Nephron (organoid): ENCODE measurements around the gene TRPC5OS.

Experiments used
- H3K27ac Mint-ChIP-seq, 3 experiments: 2 replicates each; pipeline ENCODE4 v1.8.0; 2020; ENCODE audit warnings: mixed read lengths in 3 of 3, mild to moderate bottlenecking in 2 of 3, moderate library complexity in 1 of 3
- H3K27me3 Mint-ChIP-seq: 2 replicates; pipeline ENCODE4 v1.8.0; 2021; ENCODE audit warnings: low read depth, mild to moderate bottlenecking, moderate library complexity, mixed read lengths
- H3K36me3 Mint-ChIP-seq: 2 replicates; pipeline ENCODE4 v1.8.0; 2020; ENCODE audit warnings: low read depth, mixed read lengths
- H3K4me1 Mint-ChIP-seq: 2 replicates; pipeline ENCODE4 v1.8.0; 2020; ENCODE audit warnings: mixed read lengths
- H3K4me3 Mint-ChIP-seq, 3 experiments: 2 replicates each; pipeline ENCODE4 v1.8.0; 2020; ENCODE audit warnings: mild to moderate bottlenecking in 3 of 3, mixed read lengths in 3 of 3, moderate library complexity in 2 of 3
- H3K9me3 Mint-ChIP-seq: 2 replicates; pipeline ENCODE4 v1.8.0; 2020; ENCODE audit warnings: mixed read lengths
- TF ChIP-seq, protein P1 (sequence below), 3 experiments: fragments of 200-600 bp; sonication (generic); IDR thresholded peaks; one replicate each; pipeline ENCODE4 v1.5.0; 2021; ENCODE audit warnings: antibody characterized with exemption in 3 of 3; ENCODE audit not compliant: unreplicated experiment in 3 of 3

Gene TRPC5OS

DNA sequence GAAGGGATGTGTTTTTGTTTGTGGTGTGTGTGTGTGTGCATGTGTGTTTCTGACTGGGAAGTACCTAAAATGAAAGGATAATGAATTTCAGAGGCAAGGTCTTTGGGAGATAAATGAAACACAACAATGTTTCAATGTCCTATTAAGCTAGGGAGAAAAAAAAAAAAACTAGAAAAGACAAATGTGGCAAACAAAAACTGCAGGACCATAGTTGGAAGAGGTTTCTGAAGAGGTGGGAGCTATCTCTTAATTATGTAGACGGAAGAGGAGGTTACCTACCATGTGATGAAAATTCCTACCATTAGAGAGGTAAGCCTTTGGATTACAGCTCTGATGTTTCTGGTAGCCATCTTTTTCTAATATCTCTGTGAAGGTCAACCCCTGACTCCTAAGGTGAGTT lies at the start of gene TRPC5OS:
Gene TRPC5OS (plus strand): TSS at position 301 of the 400 bp plus-strand sequence. CDS start 25,669 bp downstream, outside the sequence.
- H3K27me3 Mint-ChIP-seq, result no peaks in the 10 kb centered on the region
- no peak within 1 kb of the TSS for H3K4me3 Mint-ChIP-seq
- TF ChIP-seq, protein P1, sequence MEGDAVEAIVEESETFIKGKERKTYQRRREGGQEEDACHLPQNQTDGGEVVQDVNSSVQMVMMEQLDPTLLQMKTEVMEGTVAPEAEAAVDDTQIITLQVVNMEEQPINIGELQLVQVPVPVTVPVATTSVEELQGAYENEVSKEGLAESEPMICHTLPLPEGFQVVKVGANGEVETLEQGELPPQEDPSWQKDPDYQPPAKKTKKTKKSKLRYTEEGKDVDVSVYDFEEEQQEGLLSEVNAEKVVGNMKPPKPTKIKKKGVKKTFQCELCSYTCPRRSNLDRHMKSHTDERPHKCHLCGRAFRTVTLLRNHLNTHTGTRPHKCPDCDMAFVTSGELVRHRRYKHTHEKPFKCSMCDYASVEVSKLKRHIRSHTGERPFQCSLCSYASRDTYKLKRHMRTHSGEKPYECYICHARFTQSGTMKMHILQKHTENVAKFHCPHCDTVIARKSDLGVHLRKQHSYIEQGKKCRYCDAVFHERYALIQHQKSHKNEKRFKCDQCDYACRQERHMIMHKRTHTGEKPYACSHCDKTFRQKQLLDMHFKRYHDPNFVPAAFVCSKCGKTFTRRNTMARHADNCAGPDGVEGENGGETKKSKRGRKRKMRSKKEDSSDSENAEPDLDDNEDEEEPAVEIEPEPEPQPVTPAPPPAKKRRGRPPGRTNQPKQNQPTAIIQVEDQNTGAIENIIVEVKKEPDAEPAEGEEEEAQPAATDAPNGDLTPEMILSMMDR (IDR thresholded peaks at IDR 0.05; ENCODE audit: unreplicated experiment in 3 of 3), result no peak
- no peaks in the 10 kb centered on the region for H3K4me1 Mint-ChIP-seq
- no peaks in the 10 kb centered on the region for H3K36me3 Mint-ChIP-seq
- no peak within 1 kb of the TSS for H3K27ac Mint-ChIP-seq
- peaks cover 4% of the 10 kb centered on the region for H3K9me3 Mint-ChIP-seq

DNA sequence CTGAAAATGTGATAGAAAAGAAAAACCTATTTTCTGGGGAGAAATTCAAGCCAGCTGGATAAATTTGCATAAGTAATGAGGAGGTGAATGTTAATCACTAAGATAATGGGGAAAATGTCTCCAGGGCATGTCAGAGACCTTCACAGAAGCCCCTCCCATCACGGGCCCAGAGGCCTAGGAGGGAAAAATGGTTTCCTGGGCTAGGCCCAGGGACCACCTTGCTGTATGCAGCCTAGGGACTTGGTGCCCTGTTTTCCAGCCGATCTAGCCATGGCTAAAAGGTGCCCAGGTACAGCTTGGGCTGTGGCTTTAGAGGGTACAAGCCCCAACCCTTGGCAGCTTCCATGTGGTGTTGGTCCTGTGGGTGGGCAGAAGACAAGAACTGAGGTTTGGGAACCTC lies 46.6 kb upstream of the TRPC5OS start:
- Mint-ChIP-seq H3K4me3 (no peak overlapping the region), H3K9me3 (peaks cover 8% of the 10 kb centered on the region), H3K4me1 (peaks cover 36% of the 10 kb centered on the region), H3K27ac (no peak overlapping the region), H3K27me3 (no peaks in the 10 kb centered on the region), H3K36me3 (peaks cover 8% of the 10 kb centered on the region)
- TF ChIP-seq, protein P1 (IDR thresholded peaks at IDR 0.05; ENCODE audit: unreplicated experiment in 3 of 3), result no peak

DNA sequence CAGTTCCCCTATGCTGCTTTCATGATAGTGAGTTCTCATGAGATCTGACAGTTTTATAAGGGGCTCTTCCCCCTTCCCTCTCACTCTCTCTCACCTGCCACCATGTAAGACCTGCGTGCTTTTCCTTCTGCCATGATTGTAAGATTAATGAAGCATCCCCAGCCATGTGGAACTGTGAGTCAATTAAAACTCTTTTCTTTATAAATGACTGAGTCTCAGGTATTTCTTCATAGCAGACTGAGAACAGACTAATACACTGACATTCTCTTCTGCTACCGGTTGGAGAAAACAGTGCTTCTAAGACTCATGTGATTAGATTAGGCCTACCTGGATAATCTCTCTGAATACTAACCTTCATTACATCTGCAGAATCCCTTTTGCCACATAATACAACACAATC lies 45.4 kb upstream of the TRPC5OS start:
- Mint-ChIP-seq H3K27ac (peak overlapping the region; percentile 90 to 96 (median 91)), H3K27me3 (no peaks in the 10 kb centered on the region), H3K4me3 (no peak overlapping the region), H3K36me3 (peaks cover 8% of the 10 kb centered on the region), H3K9me3 (peaks cover 8% of the 10 kb centered on the region), H3K4me1 (peaks cover 40% of the 10 kb centered on the region)
- TF ChIP-seq, protein P1 (IDR thresholded peaks at IDR 0.05; ENCODE audit: unreplicated experiment in 3 of 3), result no peak

DNA sequence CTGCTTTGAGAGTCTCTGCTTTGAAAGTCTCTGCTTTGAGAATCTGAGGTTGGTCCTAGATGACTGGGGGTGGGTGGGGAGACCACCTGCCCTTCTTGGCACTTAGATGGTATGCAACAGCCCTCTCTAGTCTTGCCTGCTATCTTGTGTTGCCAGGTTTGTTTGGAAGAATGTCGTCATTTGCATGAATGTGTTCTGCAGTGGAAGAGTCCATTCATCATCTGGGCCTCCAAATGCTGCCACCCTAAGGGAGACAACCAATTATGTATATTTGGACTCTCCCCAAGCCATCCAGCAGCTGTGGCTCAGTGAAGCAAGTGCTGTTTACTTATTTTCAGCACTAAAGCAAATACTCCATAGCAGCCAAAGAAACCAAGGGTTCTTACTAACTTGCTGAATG lies 44.6 kb upstream of the TRPC5OS start:
- TF ChIP-seq, protein P1 (IDR thresholded peaks at IDR 0.05; ENCODE audit: unreplicated experiment in 3 of 3), result no peak
- H3K4me3 Mint-ChIP-seq, result peak overlapping the region in 1 of 3 experiments; percentile 29

DNA sequence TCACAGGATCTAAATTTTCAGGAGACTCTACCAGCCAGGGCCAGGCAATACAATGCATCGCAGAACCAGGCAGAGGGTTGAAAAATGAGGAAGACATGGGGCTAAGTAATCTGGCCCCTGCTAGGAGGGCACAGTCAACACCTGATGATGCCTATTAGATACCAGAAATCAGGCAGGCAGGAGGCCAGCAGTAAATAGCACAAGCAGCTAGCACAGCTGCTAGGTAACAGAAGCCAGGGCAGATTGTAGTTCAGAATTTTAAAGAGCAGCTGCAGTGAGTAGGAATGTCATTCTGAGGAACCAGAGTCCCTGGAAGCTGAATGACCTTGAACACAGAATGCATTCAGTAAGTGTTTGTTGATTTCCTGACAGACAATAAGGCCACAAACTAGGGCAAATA lies 38.8 kb upstream of the TRPC5OS start:
- H3K27me3 Mint-ChIP-seq, result no peaks in the 10 kb centered on the region

More for the DNA sequence above, 44.6 kb upstream of the TRPC5OS start:
- Mint-ChIP-seq H3K27ac (peak overlapping the region; percentile 90 to 96 (median 91)), H3K4me1 (peaks cover 42% of the 10 kb centered on the region), H3K27me3 (no peaks in the 10 kb centered on the region), H3K9me3 (peaks cover 8% of the 10 kb centered on the region), H3K36me3 (peaks cover 8% of the 10 kb centered on the region)

More for the DNA sequence above, 38.8 kb upstream of the TRPC5OS start:
- Mint-ChIP-seq H3K4me1 (peaks cover 43% of the 10 kb centered on the region), H3K27ac (peak overlapping the region; percentile 68 to 87 (median 85)), H3K36me3 (no peaks in the 10 kb centered on the region), H3K4me3 (peak overlapping the region in 1 of 3 experiments; percentile 11), H3K9me3 (no peaks in the 10 kb centered on the region)
- TF ChIP-seq, protein P1 (IDR thresholded peaks at IDR 0.05; ENCODE audit: unreplicated experiment in 3 of 3), result no peak
